Measurements from ENCODE around the gene DNAJC7. TPM values are rescaled to one million over a fixed set of nuclear protein-coding genes. Genes with fewer than 3 reads are reported as not detected.
"Not testable (repeated sequence)": the region's sequence is repeated elsewhere in the genome, so short reads cannot be mapped to it uniquely, and the experiment has no call there.

DNAJC7 gene
- total and polyA plus RNA-seq, 9 of the 15 experiments (the other 6 are each of a cell fraction or from before 2014, with no cell fraction given), result 85.8 to 262 (median 157) TPM

GRCh38 chr17:42013740-42014139 lies 3.5 kb downstream of the DNAJC7 start:
- H2AFZ ChIP-seq (ENCODE audit: low read depth, low read length); in situ Hi-C loops (cut with MboI); H3K27ac ChIP-seq (ENCODE audit: extremely low read depth, low read depth, low read length); ATAC-seq; DNase-seq (ENCODE audit: extremely low read depth in 1 of 4, low spot score in 3 of 4); intact Hi-C loops (cut with micrococcal nuclease); H3K9me1 ChIP-seq (ENCODE audit: control insufficient read depth, insufficient read depth, low read length); H3K27me3 ChIP-seq (ENCODE audit: control insufficient read depth in 2 of 2, insufficient read depth in 2 of 2, low read length in 2 of 2); H3K4me3 ChIP-seq; H3K9me3 ChIP-seq (replicated peaks; ENCODE audit: control insufficient read depth, insufficient read depth, low read depth, low read length); BruUV-seq (replicated peaks); FAIRE-seq; H3K9ac ChIP-seq (ENCODE audit: insufficient read depth in 1 of 2, low read depth in 2 of 2, low read length in 2 of 2): not testable (repeated sequence)
- peak overlapping the region; percentile 19; the same call in 1 of the 2 replicates for H3K4me2 ChIP-seq (ENCODE audit: insufficient read depth, low read length)
- H3K36me3 ChIP-seq (ENCODE audit: control insufficient read depth, insufficient read depth, low read length), result peaks cover 61% of the 10 kb centered on the region
- H3K4me1 ChIP-seq (replicated peaks in 1 of 2; ENCODE audit: control insufficient read depth in 2 of 2, insufficient read depth in 2 of 2, low read length in 2 of 2), result peaks cover 8 to 33% of the 10 kb centered on the region in 2 experiments; a peak in 3 of 5 replicates
- TF ChIP-seq MLLT1 (IDR thresholded peaks at IDR 0.05), result peak in 1 of 2 experiments; percentile 81; a peak in 2 of 4 replicates
- WGBS (ENCODE audit: insufficient coverage, low coverage, missing lambda C conversion rate), result 90% methylated on average over 12 of the region's 12 CpGs
- H3K79me2 ChIP-seq (ENCODE audit: control insufficient read depth, insufficient read depth, low read length), result peaks cover 98% of the 10 kb centered on the region
- POLR2A ChIA-PET, result interaction anchor here (1.1 to 2.8 kb wide), 3 partner anchors 9 to 48 kb away, joined by 4 to 7 read pairs (median 4); partner anchors contain the start of gene CNP
- peaks cover 26% of the 10 kb centered on the region for H4K20me1 ChIP-seq (replicated peaks; ENCODE audit: control insufficient read depth, insufficient read depth, low read length)
- CTCF ChIA-PET (ENCODE audit: low intra/inter-chr PET ratio), result interaction anchor here (0.7 kb wide), 1 partner anchor 1488 kb away, joined by 3 read pairs; no protein-coding TSS in a partner anchor

- Histone ChIP-seq H3K36me3 (ENCODE audit: control insufficient read depth, insufficient read depth, low read length) (peaks cover 63% of the 10 kb centered on the region), H4K20me1 (replicated peaks; ENCODE audit: control insufficient read depth, insufficient read depth, low read length) (peaks cover 26% of the 10 kb centered on the region), H3K4me1 (replicated peaks in 1 of 2; ENCODE audit: control insufficient read depth in 2 of 2, insufficient read depth in 2 of 2, low read length in 2 of 2) (peaks cover 5 to 26% of the 10 kb centered on the region in 2 experiments; a peak in 3 of 5 replicates), H3K79me2 (ENCODE audit: control insufficient read depth, insufficient read depth, low read length) (peaks cover 97% of the 10 kb centered on the region)
- H3K9me1 ChIP-seq (ENCODE audit: control insufficient read depth, insufficient read depth, low read length); H3K4me3 ChIP-seq; H2AFZ ChIP-seq (ENCODE audit: low read depth, low read length); CTCF ChIA-PET (ENCODE audit: low intra/inter-chr PET ratio); H3K27ac ChIP-seq (ENCODE audit: extremely low read depth, low read depth, low read length); H3K4me2 ChIP-seq (ENCODE audit: insufficient read depth, low read length); ATAC-seq; H3K9me3 ChIP-seq (replicated peaks; ENCODE audit: control insufficient read depth, insufficient read depth, low read depth, low read length); H3K27me3 ChIP-seq (ENCODE audit: control insufficient read depth in 2 of 2, insufficient read depth in 2 of 2, low read length in 2 of 2); DNase-seq (ENCODE audit: extremely low read depth in 1 of 4, low spot score in 3 of 4); in situ Hi-C loops (cut with MboI); FAIRE-seq; H3K9ac ChIP-seq (ENCODE audit: insufficient read depth in 1 of 2, low read depth in 2 of 2, low read length in 2 of 2); BruUV-seq (replicated peaks); intact Hi-C loops (cut with micrococcal nuclease): not testable (repeated sequence)
- POLR2A ChIA-PET, result interaction anchor here (0.7 to 2.8 kb wide), 4 partner anchors 14 to 46 kb away, joined by 3 to 7 read pairs (median 3); partner anchors contain the start of gene CNP
- WGBS (ENCODE audit: insufficient coverage, low coverage, missing lambda C conversion rate), result 71% methylated on average over 4 of the region's 4 CpGs
Measured at GRCh38 chr17:42012363-42012762, 4.9 kb downstream of the DNAJC7 start.
